ENCODE data around the gene LRRC8B. TPM values are rescaled to one million over a fixed set of nuclear protein-coding genes. Genes with fewer than 3 reads are reported as not detected.

The LRRC8B gene
- total RNA-seq, 4 donors from 2014 or later, result 3.3 to 9.2 (median 4.1) TPM

DNA sequence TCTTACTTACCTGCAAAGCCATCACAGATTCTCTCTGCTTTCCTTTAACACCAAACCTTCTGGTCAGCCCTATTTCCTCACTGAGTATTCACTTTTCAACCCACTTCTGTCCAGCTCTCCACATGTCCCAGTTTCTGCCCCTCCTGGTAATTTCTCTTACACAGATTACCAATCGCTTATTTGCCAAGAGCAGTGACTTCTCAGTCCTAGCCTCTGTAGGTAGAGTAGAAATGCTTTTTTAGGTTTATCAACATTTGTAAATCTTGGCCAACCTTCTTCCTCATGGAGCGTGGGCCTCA, 74.7 kb downstream of the LRRC8B start:
- Histone ChIP-seq H3K36me3 (no peaks in the 10 kb centered on the region), H3K27ac (replicated peaks in 1 of 4) (no peak overlapping the region), H3K9me3 (no peaks in the 10 kb centered on the region), H3K27me3 (no peaks in the 10 kb centered on the region), H3K4me1 (peaks cover 0 to 5% (median 2%) of the 10 kb centered on the region in 4 donors), H3K4me3 (no peak overlapping the region)
- intact Hi-C loops (cut with DNase I), result loop anchor here (2.0 kb wide), 1 partner anchor 116 kb away; no protein-coding TSS in a partner anchor
- no peak for DNase-seq (ENCODE audit: extremely low spot score)
- WGBS, result 81% methylated on average over 2 of the region's 2 CpGs
- TF ChIP-seq, protein P1, sequence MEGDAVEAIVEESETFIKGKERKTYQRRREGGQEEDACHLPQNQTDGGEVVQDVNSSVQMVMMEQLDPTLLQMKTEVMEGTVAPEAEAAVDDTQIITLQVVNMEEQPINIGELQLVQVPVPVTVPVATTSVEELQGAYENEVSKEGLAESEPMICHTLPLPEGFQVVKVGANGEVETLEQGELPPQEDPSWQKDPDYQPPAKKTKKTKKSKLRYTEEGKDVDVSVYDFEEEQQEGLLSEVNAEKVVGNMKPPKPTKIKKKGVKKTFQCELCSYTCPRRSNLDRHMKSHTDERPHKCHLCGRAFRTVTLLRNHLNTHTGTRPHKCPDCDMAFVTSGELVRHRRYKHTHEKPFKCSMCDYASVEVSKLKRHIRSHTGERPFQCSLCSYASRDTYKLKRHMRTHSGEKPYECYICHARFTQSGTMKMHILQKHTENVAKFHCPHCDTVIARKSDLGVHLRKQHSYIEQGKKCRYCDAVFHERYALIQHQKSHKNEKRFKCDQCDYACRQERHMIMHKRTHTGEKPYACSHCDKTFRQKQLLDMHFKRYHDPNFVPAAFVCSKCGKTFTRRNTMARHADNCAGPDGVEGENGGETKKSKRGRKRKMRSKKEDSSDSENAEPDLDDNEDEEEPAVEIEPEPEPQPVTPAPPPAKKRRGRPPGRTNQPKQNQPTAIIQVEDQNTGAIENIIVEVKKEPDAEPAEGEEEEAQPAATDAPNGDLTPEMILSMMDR (IDR thresholded peaks at IDR 0.05), result peak in 1 of 3 experiments; percentile 1
- TF ChIP-seq POLR2AphosphoS5 (IDR thresholded peaks at IDR 0.05), result no peak
- TF ChIP-seq EP300 (IDR thresholded peaks at IDR 0.05), result no peak
- TF ChIP-seq POLR2A (IDR thresholded peaks at IDR 0.05; ENCODE audit: low read depth), result no peak

DNA sequence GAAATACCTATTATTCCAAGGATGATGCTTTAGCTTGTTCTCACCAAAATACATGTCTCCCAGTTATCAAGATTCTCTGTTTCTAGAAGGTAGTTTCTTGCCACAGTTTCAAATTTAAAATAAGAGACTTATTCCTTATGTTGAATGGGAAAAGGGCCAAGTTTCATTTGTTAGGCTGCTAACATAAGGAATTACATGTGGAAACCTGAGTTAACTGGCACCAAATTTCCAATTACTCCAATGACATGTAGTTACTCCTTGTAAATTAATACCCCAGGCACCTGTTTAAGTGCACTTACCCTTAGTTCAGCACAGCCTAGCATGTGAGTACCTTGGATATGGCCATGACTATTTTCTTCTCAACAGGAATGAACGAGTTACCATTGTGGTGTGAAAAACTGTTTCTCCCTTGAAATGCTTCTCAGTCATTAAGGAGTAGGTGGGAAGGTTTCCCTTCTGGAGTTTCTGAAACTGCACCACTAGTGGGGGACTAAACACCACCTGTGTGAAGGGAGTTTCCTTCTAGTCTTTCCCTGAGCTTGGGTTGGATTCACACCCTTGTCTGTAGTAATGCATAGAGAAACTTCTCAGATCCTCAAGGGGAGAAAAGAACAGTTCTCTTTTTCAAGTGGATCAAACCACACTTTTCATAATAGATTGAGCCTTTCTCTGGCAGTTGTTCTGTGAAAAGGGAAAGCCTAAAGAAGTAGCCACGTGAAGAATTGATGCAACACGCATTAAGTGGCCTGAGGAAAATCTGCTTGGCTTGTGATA, 76.0 kb downstream of the LRRC8B start:
- Histone ChIP-seq H3K9me3 (no peaks in the 10 kb centered on the region), H3K36me3 (no peaks in the 10 kb centered on the region), H3K27me3 (no peaks in the 10 kb centered on the region), H3K4me3 (no peak overlapping the region), H3K27ac (replicated peaks in 1 of 4) (no peak overlapping the region), H3K4me1 (peaks cover 0 to 8% (median 2%) of the 10 kb centered on the region in 4 donors)
- TF ChIP-seq, protein P1 (IDR thresholded peaks at IDR 0.05), result no peak
- TF ChIP-seq POLR2AphosphoS5 (IDR thresholded peaks at IDR 0.05), result no peak
- no peak for TF ChIP-seq EP300 (IDR thresholded peaks at IDR 0.05)
- no peak for TF ChIP-seq POLR2A (IDR thresholded peaks at IDR 0.05; ENCODE audit: low read depth)
- intact Hi-C loops (cut with DNase I), result no loop called here
- DNase-seq (ENCODE audit: extremely low spot score), result no peak
- WGBS, result 91% methylated on average over 3 of the region's 3 CpGs

DNA sequence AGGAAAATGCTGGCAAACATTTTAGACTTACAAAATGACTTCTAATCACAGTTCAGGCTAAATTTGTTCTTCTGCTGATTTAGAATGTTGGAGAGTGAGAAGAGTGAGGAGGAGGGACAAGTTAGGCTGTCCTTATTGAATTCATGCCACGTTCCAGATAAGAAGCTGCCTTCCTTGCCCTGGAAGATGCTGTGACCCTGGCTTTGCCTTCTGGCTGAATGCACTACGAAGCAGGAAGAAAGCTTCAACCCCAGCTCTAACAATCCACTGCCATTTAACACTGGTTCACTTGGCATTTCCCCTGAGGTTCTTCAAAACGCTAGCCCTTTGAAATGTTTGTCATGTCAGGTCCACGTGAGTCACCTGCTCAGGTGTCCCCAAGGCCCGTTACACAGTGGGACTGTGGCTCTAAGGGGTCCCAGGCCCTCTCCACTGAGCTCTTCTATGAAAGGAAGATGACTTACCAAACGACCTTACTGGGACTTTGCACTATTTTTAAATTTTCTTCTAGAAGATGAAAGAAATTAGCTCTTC, 78.3 kb downstream of the LRRC8B start:
- intact Hi-C loops (cut with DNase I), result no loop called here
- Histone ChIP-seq H3K4me1 (peaks cover 9 to 20% (median 11%) of the 10 kb centered on the region in 4 donors), H3K9me3 (no peaks in the 10 kb centered on the region), H3K27ac (replicated peaks in 1 of 4) (no peak overlapping the region), H3K36me3 (no peaks in the 10 kb centered on the region), H3K4me3 (no peak overlapping the region), H3K27me3 (no peaks in the 10 kb centered on the region)
- TF ChIP-seq, protein P1 (IDR thresholded peaks at IDR 0.05), result no peak
- TF ChIP-seq EP300 (IDR thresholded peaks at IDR 0.05) (no peak), POLR2A (IDR thresholded peaks at IDR 0.05; ENCODE audit: low read depth) (no peak), POLR2AphosphoS5 (IDR thresholded peaks at IDR 0.05) (no peak)
- no peak for DNase-seq (ENCODE audit: extremely low spot score)
- whole genome bisulfite sequencing, result 72% methylated on average over 4 of the region's 6 CpGs

DNA sequence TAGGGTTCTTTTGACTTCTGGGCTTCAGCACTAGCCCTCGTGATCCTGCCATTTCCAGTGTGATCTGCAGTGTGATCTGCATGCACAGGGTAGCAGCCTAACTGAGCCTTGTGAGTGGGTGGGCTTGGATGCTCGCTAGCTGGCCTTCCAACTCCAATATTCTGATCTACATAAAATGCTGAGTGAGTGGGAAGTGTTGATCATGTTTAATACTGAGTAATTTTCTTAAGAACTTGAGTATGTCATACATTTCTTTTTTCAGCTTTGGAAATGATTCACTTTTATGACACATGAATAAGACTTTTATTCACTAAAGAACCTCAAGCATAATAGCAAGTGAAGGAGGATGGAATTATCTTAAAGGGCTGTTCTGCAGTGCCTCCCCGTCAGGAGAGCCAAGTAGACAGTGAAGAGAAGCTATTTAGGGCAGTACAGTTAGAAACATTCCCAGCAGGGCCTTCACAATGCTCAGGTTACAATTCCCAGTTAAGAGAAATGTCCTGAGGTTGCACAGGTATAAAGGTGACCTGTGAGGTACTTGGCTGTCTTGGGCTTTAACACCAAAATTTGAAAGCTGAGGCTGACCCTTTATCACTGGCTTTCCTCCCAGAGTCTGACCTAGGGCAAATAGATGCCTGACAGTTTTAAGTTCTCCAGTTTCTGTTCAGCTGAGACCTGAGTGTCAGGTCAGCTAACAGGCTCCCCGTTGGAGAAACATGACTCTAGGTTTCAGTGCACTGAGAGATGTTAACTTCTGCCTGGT, 79.2 kb downstream of the LRRC8B start:
- intact Hi-C loops (cut with DNase I), result no loop called here
- no peak overlapping the region for H3K4me3 ChIP-seq
- TF ChIP-seq POLR2AphosphoS5 (IDR thresholded peaks at IDR 0.05), result no peak
- no peak for TF ChIP-seq POLR2A (IDR thresholded peaks at IDR 0.05; ENCODE audit: low read depth)
- TF ChIP-seq, protein P1 (IDR thresholded peaks at IDR 0.05), result no peak
- TF ChIP-seq EP300 (IDR thresholded peaks at IDR 0.05), result no peak
- DNase-seq (ENCODE audit: extremely low spot score), result no peak
- H3K27me3 ChIP-seq, result no peaks in the 10 kb centered on the region
- 53% methylated on average over 4 of the region's 4 CpGs for WGBS
- no peaks in the 10 kb centered on the region for H3K36me3 ChIP-seq
- H3K9me3 ChIP-seq, result no peaks in the 10 kb centered on the region
- peaks cover 15 to 21% (median 19%) of the 10 kb centered on the region in 4 donors for H3K4me1 ChIP-seq
- H3K27ac ChIP-seq (replicated peaks in 1 of 4), result no peak overlapping the region
